ENCODE data around the gene HMG20B.

- TF ChIP-seq, protein P1, sequence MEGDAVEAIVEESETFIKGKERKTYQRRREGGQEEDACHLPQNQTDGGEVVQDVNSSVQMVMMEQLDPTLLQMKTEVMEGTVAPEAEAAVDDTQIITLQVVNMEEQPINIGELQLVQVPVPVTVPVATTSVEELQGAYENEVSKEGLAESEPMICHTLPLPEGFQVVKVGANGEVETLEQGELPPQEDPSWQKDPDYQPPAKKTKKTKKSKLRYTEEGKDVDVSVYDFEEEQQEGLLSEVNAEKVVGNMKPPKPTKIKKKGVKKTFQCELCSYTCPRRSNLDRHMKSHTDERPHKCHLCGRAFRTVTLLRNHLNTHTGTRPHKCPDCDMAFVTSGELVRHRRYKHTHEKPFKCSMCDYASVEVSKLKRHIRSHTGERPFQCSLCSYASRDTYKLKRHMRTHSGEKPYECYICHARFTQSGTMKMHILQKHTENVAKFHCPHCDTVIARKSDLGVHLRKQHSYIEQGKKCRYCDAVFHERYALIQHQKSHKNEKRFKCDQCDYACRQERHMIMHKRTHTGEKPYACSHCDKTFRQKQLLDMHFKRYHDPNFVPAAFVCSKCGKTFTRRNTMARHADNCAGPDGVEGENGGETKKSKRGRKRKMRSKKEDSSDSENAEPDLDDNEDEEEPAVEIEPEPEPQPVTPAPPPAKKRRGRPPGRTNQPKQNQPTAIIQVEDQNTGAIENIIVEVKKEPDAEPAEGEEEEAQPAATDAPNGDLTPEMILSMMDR (optimal IDR thresholded peaks at IDR 0.05 in 1 of 3, IDR thresholded peaks at IDR 0.05 in 1 of 3, conservative IDR thresholded peaks at IDR 0.05 in 1 of 3; ENCODE audit: extremely low read depth in 1 of 3, insufficient read depth in 2 of 3, low read length in 3 of 3): peak in 1 of 3 experiments; percentile 4
- no peak for TF ChIP-seq EZH2 (IDR thresholded peaks at IDR 0.05; ENCODE audit: low read length)
These were observed 15.7 kb upstream of the HMG20B start for GRCh38 chr19:3556978-3557460.

Data from keratinocyte (primary cell).